ENCODE data around the gene TMEM132D.
"Not testable (repeated sequence)": the region's sequence is repeated elsewhere in the genome, so short reads cannot be mapped to it uniquely, and the experiment has no call there.

TMEM132D gene

GRCh38 chr12:129599406-129599805, 304.4 kb downstream of the TMEM132D start:
- DNase-seq (ENCODE audit: low read depth in 3 of 3, low spot score in 1 of 3): no peak

GRCh38 chr12:129594098-129594497, 309.7 kb downstream of the TMEM132D start:
- DNase-seq (ENCODE audit: low read depth in 3 of 3, low spot score in 1 of 3): no peak

DNA sequence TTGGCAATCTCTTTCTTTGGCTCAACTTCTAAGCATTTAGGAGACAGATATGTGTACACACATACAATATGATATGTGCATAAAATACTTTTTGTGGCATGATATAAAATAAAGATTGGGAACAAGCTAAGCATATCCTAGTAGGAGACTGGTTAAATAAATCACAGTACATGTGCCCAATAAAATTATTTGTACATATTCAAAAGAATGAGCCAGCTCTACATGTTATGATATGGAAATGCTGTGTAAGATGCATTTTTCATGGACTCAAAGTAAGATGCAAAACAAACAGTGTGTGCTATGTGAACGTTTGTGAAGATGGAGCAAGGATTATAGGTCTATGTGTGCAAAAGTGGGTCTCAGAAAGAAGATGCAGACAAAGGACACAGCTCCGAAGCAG, 311.4 kb downstream of the TMEM132D start:
- no peak for DNase-seq (ENCODE audit: low read depth in 3 of 3, low spot score in 1 of 3)

DNA sequence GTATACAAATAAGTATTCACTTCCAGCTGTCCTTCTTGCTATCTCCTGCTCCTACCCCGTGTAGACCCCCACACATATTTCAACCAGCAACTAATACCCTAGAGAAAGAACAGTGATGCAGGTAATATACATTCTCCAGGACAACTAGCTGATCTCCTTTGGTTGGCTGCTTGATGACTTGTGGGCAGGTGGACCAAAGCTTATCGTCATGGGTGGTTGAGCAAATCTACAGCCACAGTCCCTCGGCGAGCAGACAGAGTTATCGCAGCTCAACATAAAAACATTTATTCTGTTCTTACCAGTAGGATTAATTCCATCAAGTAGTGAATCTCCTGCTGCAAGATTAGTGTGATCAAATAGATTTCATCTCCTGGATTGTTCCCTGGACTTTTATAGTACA, 314.3 kb downstream of the TMEM132D start:
- DNase-seq (ENCODE audit: low read depth in 3 of 3, low spot score in 1 of 3): no peak

DNA sequence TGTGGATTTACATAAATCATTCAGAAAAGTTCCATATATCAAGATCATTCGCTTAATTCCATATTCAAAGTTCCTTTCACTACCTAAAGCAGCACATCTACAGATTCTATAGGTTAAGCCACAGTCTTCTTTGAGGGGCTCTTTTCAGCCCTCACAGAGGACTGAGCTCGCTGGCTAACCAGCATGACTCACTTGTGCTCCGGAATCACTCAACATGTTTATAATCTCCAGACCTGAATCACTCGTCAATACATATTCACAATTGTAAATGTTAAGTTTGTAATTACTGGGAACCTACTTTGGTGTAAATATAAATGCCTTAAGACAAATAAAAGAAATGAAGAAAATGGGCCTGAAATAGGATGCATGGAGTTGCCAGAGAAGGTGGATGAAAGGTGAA, 315.7 kb downstream of the TMEM132D start:
- no peak for DNase-seq (ENCODE audit: low read depth in 3 of 3, low spot score in 1 of 3)

GRCh38 chr12:129585296-129585695, 318.5 kb downstream of the TMEM132D start:
- no peak for DNase-seq (ENCODE audit: low read depth in 3 of 3, low spot score in 1 of 3)

- no peak for DNase-seq (ENCODE audit: low read depth in 3 of 3, low spot score in 1 of 3)
Observed at GRCh38 chr12:129579879-129580278, 323.9 kb downstream of the TMEM132D start.

- DNase-seq (ENCODE audit: low read depth in 3 of 3, low spot score in 1 of 3): no peak
Observed at GRCh38 chr12:129571901-129572494, 331.8 kb downstream of the TMEM132D start.

- DNase-seq (ENCODE audit: low read depth in 3 of 3, low spot score in 1 of 3): no peak
Observed at GRCh38 chr12:129570796-129571400, 332.9 kb downstream of the TMEM132D start.

DNA sequence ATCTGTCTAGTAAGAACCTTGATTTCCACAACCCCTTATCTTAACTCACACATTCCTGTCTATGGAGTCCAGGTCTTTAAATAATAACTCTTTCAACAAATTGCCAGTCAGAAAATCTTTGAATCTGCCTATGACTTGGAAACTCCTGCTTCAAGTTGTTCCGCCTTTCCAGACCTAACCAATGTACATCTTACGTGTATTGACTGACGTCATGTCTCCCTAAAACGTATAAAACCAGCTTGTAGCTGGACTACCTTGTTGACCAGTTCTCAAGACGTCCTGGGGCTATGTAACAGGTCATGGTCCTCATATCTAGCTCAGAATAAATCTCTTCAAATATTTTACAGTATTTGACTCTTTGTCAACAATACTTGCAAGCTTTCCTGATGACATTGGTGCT, 337.0 kb downstream of the TMEM132D start:
- no peak for DNase-seq (ENCODE audit: low read depth in 3 of 3, low spot score in 1 of 3)

GRCh38 chr12:129564768-129565167, 339.1 kb downstream of the TMEM132D start:
- no peak for DNase-seq (ENCODE audit: low read depth in 3 of 3, low spot score in 1 of 3)

- DNase-seq (ENCODE audit: low read depth in 3 of 3, low spot score in 1 of 3): no peak
Observed at GRCh38 chr12:129563266-129563665, 340.6 kb downstream of the TMEM132D start.

DNA sequence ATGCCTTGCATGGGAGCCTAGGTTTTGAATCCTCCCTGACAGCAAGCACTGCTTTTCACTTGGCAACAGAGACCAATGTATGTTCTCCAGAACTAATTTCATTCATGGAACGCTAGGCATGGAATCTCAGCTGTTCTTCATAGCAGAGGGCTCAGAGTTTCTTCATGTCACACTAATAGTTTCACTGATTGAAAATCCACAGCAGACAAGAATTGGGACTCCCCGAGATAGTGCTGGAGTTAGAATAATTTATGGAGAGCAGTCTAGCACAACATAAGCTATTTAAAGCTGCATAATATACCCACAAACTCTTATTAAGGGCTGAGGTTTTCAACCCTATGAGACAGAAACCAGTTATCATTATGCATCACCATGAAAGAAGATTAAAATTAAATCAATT, 342.5 kb downstream of the TMEM132D start:
- DNase-seq (ENCODE audit: low read depth in 3 of 3, low spot score in 1 of 3): no peak

DNA sequence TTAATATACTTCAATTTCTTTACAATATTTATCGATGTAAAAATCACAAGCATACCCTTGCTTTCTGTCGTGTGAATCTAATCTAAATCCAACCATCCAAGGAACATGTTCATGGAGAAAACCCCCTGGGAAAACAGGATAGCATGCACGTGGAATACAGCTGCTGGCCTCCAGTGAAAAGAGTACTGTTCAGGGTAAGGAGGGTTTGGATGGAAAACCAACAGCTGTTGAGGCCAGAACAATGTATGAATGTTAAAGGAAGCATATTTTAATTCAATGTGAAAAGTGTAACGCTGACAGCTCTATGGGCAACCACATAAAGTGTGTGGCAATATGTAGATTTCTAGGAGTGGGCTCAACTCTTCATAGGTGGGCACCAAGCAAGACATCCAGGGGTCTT, 344.0 kb downstream of the TMEM132D start:
- no peak for DNase-seq (ENCODE audit: low read depth in 3 of 3, low spot score in 1 of 3)

GRCh38 chr12:129558036-129558435, 345.8 kb downstream of the TMEM132D start:
- DNase-seq (ENCODE audit: low read depth in 3 of 3, low spot score in 1 of 3): no peak

- DNase-seq (ENCODE audit: low read depth in 3 of 3, low spot score in 1 of 3): no peak
Observed at GRCh38 chr12:129556082-129556481, 347.7 kb downstream of the TMEM132D start.

GRCh38 chr12:129552996-129553750, 350.7 kb downstream of the TMEM132D start:
- no peak for DNase-seq (ENCODE audit: low read depth in 3 of 3, low spot score in 1 of 3)

DNA sequence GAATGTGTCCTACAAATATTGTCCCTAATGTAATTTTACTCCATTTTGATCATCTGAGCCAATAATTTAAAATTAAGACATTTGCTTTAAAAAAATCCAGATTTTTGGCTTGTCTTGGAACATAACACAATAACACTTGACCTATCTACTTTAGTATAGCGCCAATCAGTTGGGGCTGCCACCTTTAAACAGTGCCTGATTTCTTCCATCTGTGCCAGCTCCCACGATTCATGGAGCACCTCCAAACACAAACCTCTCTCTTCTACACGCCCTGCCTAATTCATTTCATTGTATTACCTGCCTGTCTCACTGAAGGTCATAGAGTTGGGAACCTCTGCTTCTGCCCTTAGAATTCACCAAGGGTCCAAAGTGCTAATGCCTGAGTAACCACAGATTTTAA, 352.4 kb downstream of the TMEM132D start:
- no peak for DNase-seq (ENCODE audit: low read depth in 3 of 3, low spot score in 1 of 3)

- DNase-seq (ENCODE audit: low read depth in 3 of 3, low spot score in 1 of 3): no peak
Observed at GRCh38 chr12:129550353-129550752, 353.5 kb downstream of the TMEM132D start.

GRCh38 chr12:129549656-129550055, 354.2 kb downstream of the TMEM132D start:
- DNase-seq (ENCODE audit: low read depth in 3 of 3, low spot score in 1 of 3): no peak

DNA sequence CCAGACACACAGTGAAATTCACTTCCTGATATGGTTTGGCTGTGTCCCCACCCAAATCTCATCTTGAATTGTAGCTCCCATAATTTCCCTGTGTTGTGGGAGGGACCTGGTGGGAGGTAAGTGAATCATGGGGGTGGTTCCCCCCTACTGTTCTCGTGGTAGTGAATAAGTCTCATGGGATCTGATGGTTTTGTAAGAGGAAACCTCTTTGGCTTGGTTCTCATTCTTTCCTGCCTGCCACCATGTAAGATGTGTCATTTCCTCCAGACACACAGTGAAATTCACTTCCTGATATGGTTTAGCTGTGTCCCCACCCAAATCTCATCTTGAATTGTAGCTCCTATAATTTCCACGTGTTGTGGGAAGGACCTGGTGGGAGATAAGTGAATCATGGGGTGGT, 354.8 kb downstream of the TMEM132D start:
- not testable (repeated sequence) for DNase-seq (ENCODE audit: low read depth in 3 of 3, low spot score in 1 of 3)

DNA sequence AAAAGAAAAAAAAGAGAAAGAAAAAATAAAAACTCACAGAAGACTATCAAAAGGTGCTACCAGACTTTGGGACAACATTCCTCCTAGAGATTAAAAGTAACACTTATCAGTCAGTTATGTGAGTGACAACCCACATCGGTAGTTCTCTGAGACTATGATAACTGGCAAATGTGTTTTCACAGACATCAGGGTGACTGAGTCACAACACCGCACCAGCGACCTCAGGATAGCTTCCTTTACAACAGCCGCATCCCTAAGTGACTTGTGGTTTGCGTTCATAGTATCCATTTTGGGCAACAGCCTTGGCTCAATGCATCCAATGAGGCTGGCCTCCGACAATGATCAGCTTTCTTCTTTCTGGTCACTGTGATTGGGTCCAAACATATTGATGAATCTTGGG, 359.1 kb downstream of the TMEM132D start:
- no peak for DNase-seq (ENCODE audit: low read depth in 3 of 3, low spot score in 1 of 3)

DNA sequence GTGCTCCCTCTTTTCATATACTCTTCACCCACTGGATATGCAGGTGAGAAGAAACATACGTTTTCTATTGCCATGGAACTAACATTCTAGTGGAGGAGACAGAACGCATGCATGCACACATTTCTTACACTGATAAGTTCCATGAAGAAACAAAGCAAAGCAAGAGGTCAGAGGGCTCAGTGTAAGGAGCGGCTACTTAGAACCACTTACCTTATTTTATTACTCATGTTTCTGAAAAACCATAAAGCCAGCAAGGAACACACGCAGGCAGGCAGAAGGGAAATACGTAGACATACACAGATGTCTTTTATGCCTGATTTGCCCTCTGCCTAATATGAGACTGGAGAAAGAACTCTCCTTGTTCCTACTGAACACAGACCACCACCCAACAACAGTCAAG, 362.9 kb downstream of the TMEM132D start:
- DNase-seq (ENCODE audit: low read depth in 3 of 3, low spot score in 1 of 3): no peak
